GM12864 (cell line): ENCODE results near the gene LMO1.

Experiments
- DNase-seq: peaks from one replicate; pipeline ENCODE4 v3.0.0-alpha.2; 2011; ENCODE audit warnings: low read depth
- H3K4me3 ChIP-seq: 2 replicates; pipeline ENCODE4 v1.5.1; 2011; ENCODE audit warnings: mild to moderate bottlenecking, low read depth, low read length, control low read depth
- CTCF ChIP-seq: IDR thresholded peaks from 2 replicates; pipeline ENCODE4 v1.5.1; 2011; ENCODE audit warnings: low read depth, mild to moderate bottlenecking, moderate library complexity, low read length, control low read depth, inconsistent platforms; ENCODE audit errors: missing control alignments

The LMO1 gene

GRCh38 chr11:8288166-8288772 lies 24.6 kb upstream of the LMO1 start:
- DNase-seq = no peak
- TF ChIP-seq CTCF = no peak
- no peak overlapping the region for H3K4me3 ChIP-seq

- H3K4me3 ChIP-seq = no peak overlapping the region
- DNase-seq = no peak
- no peak for TF ChIP-seq CTCF
Observed at GRCh38 chr11:8287703-8288102, 24.0 kb upstream of the LMO1 start.

GRCh38 chr11:8287297-8287696 lies 23.6 kb upstream of the LMO1 start:
- H3K4me3 ChIP-seq = no peak overlapping the region
- TF ChIP-seq CTCF = no peak
- DNase-seq = no peak

- TF ChIP-seq CTCF = no peak
Observed at GRCh38 chr11:8286886-8287285, 23.2 kb upstream of the LMO1 start.

GRCh38 chr11:8285796-8286195 lies 22.1 kb upstream of the LMO1 start:
- no peak for DNase-seq
- no peak overlapping the region for H3K4me3 ChIP-seq
- no peak for TF ChIP-seq CTCF

More at GRCh38 chr11:8286886-8287285, 23.2 kb upstream of the LMO1 start:
- no peak for DNase-seq
- H3K4me3 ChIP-seq = no peak overlapping the region

- no peak for DNase-seq
- no peak overlapping the region for H3K4me3 ChIP-seq
- TF ChIP-seq CTCF = no peak
Observed at GRCh38 chr11:8285228-8285627, 21.6 kb upstream of the LMO1 start.
